SK-N-SH (cell line): ENCODE data around the gene DHRS12.

ENCODE experiments used
- CTCF ChIP-seq: fragments of 200-600 bp; sonication (generic); IDR thresholded peaks from 2 replicates; pipeline ENCODE4 v1.6.1; 2017; ENCODE audit warnings: antibody characterized with exemption, mild to moderate bottlenecking, moderate library complexity
- GABPA ChIP-seq: IDR thresholded peaks from 2 replicates; pipeline ENCODE4 v1.4.0; 2012; ENCODE audit warnings: low read depth, mild to moderate bottlenecking
- NRF1 ChIP-seq: IDR thresholded peaks from 2 replicates; pipeline ENCODE4 v1.6.1; 2012; ENCODE audit warnings: low read depth, mild to moderate bottlenecking, low read length
- POLR2AphosphoS5 ChIP-seq: IDR thresholded peaks from 2 replicates; pipeline ENCODE4 v1.6.1; 2012; ENCODE audit warnings: low read depth, low read length
- RCOR1 ChIP-seq: fragments of 150-350 bp; IDR thresholded peaks from 2 replicates; pipeline ENCODE4 v1.6.1; 2017; ENCODE audit warnings: antibody characterized with exemption, low read length
- REST ChIP-seq: IDR thresholded peaks from 2 replicates; pipeline ENCODE4 v1.6.1; 2012; ENCODE audit warnings: mild to moderate bottlenecking, low read depth, low read length, moderate library complexity
- USF1 ChIP-seq: IDR thresholded peaks from 2 replicates; pipeline ENCODE4 v1.4.0; 2012; ENCODE audit warnings: low read depth, borderline replicate concordance
- YY1 ChIP-seq: IDR thresholded peaks from 2 replicates; pipeline ENCODE4 v1.4.0; 2012; ENCODE audit warnings: low read depth, mild to moderate bottlenecking

- no peak for TF ChIP-seq CTCF
- no peak for TF ChIP-seq POLR2AphosphoS5
- no peak for TF ChIP-seq REST
- no peak for TF ChIP-seq USF1
- TF ChIP-seq RCOR1 = no peak
- no peak for TF ChIP-seq YY1
- TF ChIP-seq NRF1 = no peak
- no peak for TF ChIP-seq GABPA
Observed at GRCh38 chr13:51763486-51763885, 40.5 kb downstream of the DHRS12 start.
